Erythroblast (primary cell): ENCODE data around the gene ARMC8.

Experiments
- GATA1 ChIP-seq: IDR thresholded peaks from 2 replicates; pipeline ENCODE4 v1.6.1; 2011; ENCODE audit warnings: low read depth, mild to moderate bottlenecking, control low read depth, low read length, moderate library complexity
- POLR2A ChIP-seq: IDR thresholded peaks from 2 replicates; pipeline ENCODE4 v1.6.1; 2011; ENCODE audit warnings: mild to moderate bottlenecking, low read length

DNA sequence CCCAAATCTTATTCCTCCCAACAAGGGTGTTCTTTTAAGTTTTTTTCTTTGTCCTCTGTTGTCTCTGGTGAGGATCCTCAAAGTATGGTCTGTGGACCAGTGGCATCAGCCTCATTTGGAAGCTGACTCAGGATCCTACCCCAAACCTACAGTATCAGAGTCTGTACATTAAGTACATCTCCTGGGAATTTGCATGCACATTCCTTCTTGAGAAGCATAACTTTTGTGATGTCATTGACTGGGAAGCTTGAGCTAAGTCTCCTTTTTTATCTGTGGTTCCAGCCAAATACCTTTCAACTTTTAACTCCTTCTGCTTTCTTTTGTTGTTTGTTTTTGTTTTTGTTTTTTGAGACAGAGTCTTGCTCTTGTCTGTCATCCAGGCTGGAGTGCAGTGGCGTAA is 40.5 kb downstream of the ARMC8 start:
- TF ChIP-seq POLR2A (no peak), GATA1 (no peak)
